Epithelial cell of prostate (primary cell): ENCODE data around the gene WFDC9.
"Not testable (repeated sequence)": the region's sequence is repeated elsewhere in the genome, so short reads cannot be mapped to it uniquely, and the experiment has no call there.

Experiments used
- DNase-seq: peaks from one replicate; pipeline ENCODE4 v3.0.0-alpha.2; 2011; ENCODE audit warnings: low read depth, low spot score
- H3K27ac ChIP-seq: fragments of 450-650 bp; 2 replicates; pipeline ENCODE4 v1.5.1; 2017; ENCODE audit warnings: mild to moderate bottlenecking

WFDC9 gene

DNA sequence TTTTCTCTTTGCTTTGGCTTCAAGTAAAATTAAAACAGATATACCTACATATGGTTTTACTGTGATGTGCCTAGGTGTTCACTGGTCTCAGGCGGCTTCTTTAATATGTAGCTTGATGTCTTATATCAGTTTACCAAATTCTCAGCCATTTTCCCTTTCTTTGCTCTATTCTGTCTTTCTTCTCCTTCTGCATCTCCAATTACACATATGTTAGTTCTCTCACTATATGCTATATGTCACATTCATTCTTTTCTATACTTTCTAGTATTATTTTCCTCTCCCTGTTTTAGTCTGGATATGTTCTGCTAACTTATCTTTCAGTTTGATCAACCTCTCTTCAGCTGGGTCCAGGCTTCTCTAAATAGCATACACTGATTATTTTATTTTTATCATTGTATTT is 37.6 kb downstream of the WFDC9 start:
- DNase-seq, result no peak
- no peak overlapping the region for H3K27ac ChIP-seq

DNA sequence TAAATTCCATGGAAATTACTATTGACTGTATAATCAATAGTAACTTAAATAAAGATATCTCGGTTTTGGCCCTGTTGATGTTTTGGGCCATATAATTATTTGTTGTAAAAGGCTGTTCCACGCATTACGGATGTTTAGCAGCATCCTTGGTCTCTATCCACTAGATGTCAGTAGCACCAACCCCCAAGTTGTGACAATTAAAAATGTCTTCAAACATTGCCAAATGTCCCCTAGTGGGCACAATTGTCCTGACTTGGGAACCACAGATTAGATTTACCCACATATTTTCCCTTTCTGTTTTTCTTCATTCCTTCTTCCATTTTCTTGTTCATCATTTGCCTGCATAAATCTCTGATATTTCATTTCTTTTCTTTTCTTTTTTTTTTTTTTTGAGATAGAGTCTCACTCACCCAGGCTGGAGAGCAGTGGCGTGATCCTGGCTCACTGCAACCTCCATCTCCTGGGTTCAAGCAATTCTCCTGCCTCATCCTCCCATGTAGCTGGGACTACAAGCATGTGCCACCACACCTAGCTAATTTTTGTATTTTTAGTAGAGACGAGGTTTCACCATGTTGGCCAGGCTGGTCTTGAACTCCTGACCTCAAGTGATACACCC is 38.4 kb downstream of the WFDC9 start:
- H3K27ac ChIP-seq, result no peak overlapping the region

DNA sequence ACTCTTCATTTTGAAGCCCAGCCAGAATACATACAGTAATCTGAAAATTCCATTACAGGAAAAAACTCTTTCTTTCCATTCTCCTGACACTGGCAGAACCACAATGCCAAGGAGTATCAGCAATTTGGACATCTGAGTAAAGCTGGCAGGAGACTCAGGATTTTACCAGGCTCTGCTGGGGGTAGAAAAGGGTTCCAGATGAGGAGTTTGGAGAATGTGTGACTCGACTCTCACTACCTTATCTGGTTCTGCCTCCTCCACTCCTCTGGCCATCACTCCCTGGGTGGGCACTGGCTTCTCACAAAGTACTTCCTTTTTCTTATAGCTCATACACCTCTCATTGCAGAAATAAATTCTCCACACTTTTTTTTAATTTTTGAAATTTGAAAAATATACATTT is 41.4 kb downstream of the WFDC9 start:
- no peak for DNase-seq
- H3K27ac ChIP-seq, result no peak overlapping the region

More for the DNA sequence above, 38.4 kb downstream of the WFDC9 start:
- no peak for DNase-seq

DNA sequence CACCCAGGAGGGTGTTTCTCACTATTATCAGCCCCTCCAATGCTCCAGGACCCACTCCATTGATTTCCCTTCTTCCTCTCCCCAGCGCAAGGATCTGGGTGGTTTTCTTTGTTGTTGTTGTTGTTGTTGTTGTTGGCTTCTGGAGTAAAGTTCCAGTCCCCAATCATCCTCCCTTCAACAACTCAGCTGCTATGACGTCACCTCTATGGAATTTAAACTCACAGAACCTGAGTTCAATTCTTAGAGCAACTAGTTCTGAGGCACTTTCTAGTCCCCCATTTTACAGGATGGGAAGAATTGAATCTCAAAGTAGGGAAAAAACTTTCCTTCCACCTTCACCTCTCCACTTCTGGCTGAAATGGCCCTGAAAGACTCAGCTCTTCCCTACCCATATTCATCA is 42.3 kb downstream of the WFDC9 start:
- DNase-seq, result no peak
- no peak overlapping the region for H3K27ac ChIP-seq

DNA sequence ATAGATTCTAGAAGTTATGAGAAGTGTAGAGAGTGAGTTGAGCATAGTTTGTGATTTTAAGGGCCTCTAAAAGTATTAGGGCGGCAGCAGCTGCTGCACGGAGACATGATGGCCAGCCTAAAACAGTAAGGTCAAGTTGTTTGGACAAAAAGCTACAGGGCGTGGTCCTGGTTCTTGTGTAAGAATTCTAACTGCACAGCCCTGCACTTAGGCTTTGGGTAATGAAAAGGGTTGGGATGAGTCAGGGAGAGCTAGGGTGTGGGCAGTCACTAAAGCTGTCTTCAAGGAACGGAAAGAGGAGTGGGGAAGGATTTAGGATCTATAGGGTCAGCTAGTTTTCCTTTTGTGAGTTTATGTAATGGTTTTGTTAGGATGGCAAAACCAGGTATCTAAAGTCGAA is 45.1 kb downstream of the WFDC9 start:
- H3K27ac ChIP-seq, DNase-seq: not testable (repeated sequence)

DNA sequence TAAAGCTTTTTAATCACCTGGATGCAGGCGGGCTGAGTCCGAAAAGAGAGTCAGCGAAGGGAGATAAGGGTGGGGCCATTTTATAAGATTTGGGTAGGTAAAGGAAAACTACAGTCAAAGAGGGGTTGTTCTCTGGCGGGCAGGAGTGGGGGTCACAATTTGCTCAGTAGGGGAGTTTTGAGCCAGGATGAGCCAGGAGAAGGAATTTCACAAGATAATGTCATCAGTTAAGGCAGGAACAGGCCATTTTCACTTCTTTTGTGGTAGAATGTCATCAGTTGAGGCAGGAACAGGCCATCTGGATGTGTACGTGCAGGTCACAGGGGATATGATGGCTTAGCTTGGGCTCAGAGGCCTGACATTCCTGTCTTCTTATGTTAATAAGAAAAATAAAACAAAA is 46.8 kb downstream of the WFDC9 start:
- H3K27ac ChIP-seq, DNase-seq: not testable (repeated sequence)

DNA sequence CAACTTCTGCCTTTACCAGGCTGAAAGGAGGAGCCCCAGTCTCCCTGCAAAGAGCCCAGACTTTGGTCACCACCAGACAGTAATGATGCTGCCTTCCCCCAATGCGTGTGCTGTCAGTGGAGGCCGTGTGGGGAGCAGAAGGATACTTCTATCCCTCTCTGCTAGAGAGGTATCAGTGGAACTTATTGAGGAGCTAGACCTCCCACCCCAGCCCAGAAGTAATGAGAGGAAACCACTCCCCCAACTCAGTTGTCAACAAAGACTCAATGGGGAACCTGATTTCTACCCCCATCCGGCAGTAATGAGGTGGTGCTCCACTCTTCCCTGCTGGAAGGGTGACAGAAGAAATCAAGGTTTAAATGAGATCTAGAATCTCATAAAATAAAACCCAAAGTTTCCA is 47.6 kb downstream of the WFDC9 start:
- no peak overlapping the region for H3K27ac ChIP-seq
- no peak for DNase-seq

DNA sequence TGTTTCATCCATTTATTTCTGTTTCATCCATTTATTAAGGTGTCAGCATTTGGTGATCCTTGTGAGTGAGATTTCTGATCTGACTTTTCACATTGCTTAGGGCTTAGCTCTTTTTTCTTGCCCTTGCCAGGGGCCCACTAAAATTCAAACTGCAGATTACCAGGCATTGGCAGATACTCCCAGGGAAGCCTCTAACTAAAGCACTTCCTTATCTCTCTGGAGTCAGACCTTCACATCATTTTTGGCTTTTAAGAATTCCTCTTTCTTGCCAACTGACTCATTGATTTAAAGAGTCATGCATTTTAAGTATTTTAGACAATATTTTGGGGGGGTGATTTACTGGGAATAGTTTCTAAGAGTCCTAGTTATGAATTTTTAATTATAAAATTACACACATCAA is 49.4 kb downstream of the WFDC9 start:
- H3K27ac ChIP-seq, result no peak overlapping the region
- no peak for DNase-seq

DNA sequence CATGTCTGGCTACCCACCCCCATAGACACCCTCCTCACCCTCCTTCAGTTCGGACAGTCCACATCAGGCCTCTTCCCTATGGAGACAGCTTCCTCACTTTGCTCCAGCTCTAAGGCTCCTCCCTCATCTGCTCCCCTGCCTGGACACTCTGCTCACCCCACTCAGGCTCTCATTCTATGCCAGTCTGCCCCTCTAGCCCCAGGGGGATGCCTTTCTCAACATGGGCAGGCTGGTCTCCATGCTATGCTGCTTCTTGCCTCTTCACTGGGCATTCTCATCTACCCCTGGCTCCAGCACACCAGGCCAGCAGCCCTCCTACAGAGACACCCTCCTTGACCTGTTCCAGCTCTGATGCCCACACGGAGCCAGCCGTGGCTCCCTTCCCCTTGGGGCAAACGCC is 51.9 kb downstream of the WFDC9 start, which contains the start of gene WFDC8:
Gene WFDC8 (minus strand): TSS at position 101 of the 400 bp plus-strand sequence. CDS start 37 bp downstream, at position 64.
- no peak within 1 kb of the TSS for H3K27ac ChIP-seq
- DNase-seq, result no peak

DNA sequence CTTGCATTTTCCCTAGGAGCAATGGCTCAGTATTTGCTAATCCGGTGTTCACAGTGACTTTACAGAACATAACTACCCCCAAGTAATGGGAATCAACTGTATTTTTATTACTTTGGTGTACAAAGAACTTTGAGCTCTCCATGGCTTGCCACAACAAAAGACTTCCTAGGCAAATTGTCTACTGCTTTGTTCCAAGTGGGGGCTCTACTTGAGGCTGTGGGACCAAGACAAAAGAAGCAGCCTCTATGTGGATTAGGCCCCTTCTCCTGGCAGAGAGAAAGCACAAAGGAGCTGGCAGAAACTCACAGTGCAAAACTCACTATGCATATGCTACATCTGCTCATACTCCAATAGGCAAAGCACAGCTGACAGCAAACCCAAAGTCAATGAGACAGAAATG is 52.9 kb downstream of the WFDC9 start:
- no peak for DNase-seq
- no peak overlapping the region for H3K27ac ChIP-seq

DNA sequence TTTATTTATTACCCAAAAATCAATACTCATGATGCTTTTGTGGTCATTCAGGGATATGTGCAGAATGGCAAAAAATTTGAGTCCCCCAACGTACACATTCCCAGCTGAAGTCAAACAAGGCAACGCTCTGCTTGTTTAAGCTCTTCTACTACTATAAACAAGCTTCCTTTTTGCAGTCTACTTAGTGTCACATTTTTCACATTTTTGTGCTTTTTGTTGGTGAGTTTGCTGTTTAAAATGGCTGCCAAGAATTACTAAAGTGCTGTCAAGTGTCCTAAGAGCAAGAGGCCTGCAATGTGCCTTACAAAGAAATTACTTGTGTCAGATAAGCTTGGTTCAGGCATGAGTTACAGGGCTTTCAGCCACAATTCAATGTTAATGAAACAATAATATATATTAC is 54.1 kb downstream of the WFDC9 start:
- DNase-seq, result no peak
- H3K27ac ChIP-seq, result no peak overlapping the region

DNA sequence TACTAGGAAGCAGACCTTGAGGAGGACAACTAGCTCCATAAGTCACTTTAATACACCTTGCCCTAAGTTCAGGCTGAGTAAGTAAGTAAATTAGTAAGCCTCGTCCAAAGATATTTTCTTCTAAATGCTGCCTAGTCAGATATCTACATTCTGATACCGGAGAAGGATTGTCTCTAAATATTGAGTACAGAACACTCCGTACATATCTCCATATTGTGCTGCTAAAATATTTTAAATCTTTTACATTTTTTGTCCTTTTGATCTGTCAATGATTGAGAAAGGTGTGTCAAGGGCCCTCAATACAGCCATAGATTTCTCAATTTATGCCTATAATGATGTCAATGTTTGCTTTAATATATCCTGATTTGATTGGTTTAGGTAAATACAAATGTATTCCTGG is 55.2 kb downstream of the WFDC9 start:
- no peak for DNase-seq

DNA sequence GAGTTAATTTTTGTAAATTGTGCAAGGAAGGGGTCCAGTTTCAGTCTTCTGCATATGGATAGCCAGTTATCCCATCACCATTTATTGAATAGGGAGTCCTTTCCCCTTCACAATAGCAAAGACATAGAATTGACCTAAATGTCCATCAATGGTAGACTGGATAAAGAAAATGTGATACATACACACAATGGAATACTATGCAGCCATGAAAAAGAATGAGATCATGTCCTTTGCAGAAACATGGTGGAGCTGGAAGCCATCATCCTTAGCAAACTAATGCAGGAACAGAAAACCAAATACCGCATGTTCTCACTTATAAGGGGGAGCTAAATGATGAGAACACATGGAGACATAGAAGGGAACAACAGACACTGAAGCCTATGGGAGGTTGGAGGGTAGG is 61.4 kb downstream of the WFDC9 start:
- not testable (repeated sequence) for H3K27ac ChIP-seq, DNase-seq

More for the DNA sequence above, 55.2 kb downstream of the WFDC9 start:
- no peak overlapping the region for H3K27ac ChIP-seq

DNA sequence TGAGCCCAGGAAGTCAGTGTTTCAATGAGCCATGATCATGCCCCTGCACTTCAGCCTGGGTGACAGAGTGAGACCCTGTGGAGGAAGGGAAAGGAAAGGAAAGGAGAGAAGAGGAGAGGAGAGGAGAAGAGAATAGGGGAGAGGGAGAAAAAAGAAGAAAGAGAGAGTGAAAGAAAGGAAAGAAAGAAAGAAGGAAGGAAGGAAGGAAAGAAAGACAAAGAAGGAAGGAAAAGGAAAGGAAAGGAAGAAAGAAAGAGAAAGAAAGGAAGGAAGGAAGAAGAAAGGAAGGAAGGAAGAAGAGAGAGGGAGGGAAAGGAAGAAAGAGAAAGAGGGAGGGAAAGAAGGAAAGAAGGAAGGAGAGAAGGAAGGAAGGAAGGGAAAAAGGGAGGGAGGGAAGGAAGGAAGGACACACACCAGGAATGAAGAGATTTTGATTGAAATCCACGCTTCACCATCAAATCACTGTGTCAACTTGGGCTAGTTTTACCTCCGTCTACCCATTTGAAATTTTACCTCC is 66.3 kb downstream of the WFDC9 start:
- no peak overlapping the region for H3K27ac ChIP-seq
- no peak for DNase-seq
